Activated CD4-positive, alpha-beta memory T cell treated with anti-CD3 and anti-CD28 coated beads, Interleukin-2, amount 10 ng/mL, durations not matched to agents 7 days and 5 days (primary cell): Measurements from ENCODE around the gene RNASE2. TPM values are rescaled to one million over a fixed set of nuclear protein-coding genes. Genes with fewer than 3 reads are reported as not detected.
A peak's percentile ranks its signal among the peaks of the same experiment; 100 is the strongest.
"Not testable (repeated sequence)": the region's sequence is repeated elsewhere in the genome, so short reads cannot be mapped to it uniquely, and the experiment has no call there.

Source experiments
- CTCF ChIA-PET: fragments of 350-600 bp; sonication (Branson Sonifier 250); formaldehyde crosslinking; loops from one replicate; lab custom pipeline; 2021; ENCODE audit warnings: antibody characterized with exemption, inconsistent platforms; lab: Charles Lee
- POLR2A ChIA-PET: fragments of 350-600 bp; sonication (Branson Sonifier 250); formaldehyde crosslinking; loops from one replicate; lab custom pipeline; 2021; ENCODE audit warnings: antibody characterized with exemption; lab: Charles Lee
- DNase-seq: peaks from one replicate; pipeline ENCODE4 v3.0.0-alpha.2; 2020
- H3K27ac Mint-ChIP-seq: one replicate; pipeline ENCODE4 v1.8.0; 2021; ENCODE audit warnings: mild to moderate bottlenecking, mixed read lengths
- H3K27me3 Mint-ChIP-seq: one replicate; pipeline ENCODE4 v1.8.0; 2021; ENCODE audit warnings: mixed read lengths
- H3K36me3 Mint-ChIP-seq: one replicate; pipeline ENCODE4 v1.8.0; 2021; ENCODE audit warnings: low read depth, mixed read lengths
- H3K4me1 Mint-ChIP-seq: one replicate; pipeline ENCODE4 v1.8.0; 2021; ENCODE audit warnings: mixed read lengths
- H3K4me3 Mint-ChIP-seq: one replicate; pipeline ENCODE4 v1.8.0; 2021; ENCODE audit warnings: mild to moderate bottlenecking, mixed read lengths
- H3K9me3 Mint-ChIP-seq: one replicate; pipeline ENCODE4 v1.8.0; 2021; ENCODE audit warnings: mixed read lengths
- total RNA-seq, 2 experiments: library from RNA; stranded (reverse); gene quantifications; one replicate each; pipeline ENCODE4 v1.2.3, GENCODE V29; 2021

The RNASE2 gene
- total RNA-seq, 2 experiments from 2014 or later = not detected

- Mint-ChIP-seq H3K27me3 (peaks cover 24% of the 10 kb centered on the region), H3K4me1 (peaks cover 43% of the 10 kb centered on the region)
- DNase-seq, H3K4me3 Mint-ChIP-seq, H3K36me3 Mint-ChIP-seq, H3K9me3 Mint-ChIP-seq, H3K27ac Mint-ChIP-seq, POLR2A ChIA-PET: not testable (repeated sequence)
- CTCF ChIA-PET = interaction anchor here (4.9 kb wide), 1 partner anchor 14 kb away, joined by 79 read pairs; no protein-coding TSS in a partner anchor
Observed at GRCh38 chr14:20958946-20959345, 3.7 kb downstream of the RNASE2 start.

- Mint-ChIP-seq H3K36me3 (no peaks in the 10 kb centered on the region), H3K27ac (no peak overlapping the region), H3K27me3 (peaks cover 47% of the 10 kb centered on the region), H3K4me3 (no peak overlapping the region), H3K4me1 (peaks cover 9% of the 10 kb centered on the region), H3K9me3 (no peaks in the 10 kb centered on the region)
- ChIA-PET POLR2A (no interaction called here), CTCF (interaction anchor here (3.5 kb wide), 1 partner anchor 12 kb away, joined by 42 read pairs; no protein-coding TSS in a partner anchor)
- DNase-seq = no peak
Observed at GRCh38 chr14:20969336-20969735, 14.0 kb downstream of the RNASE2 start.

GRCh38 chr14:20970647-20970982, 15.3 kb downstream of the RNASE2 start:
- no peaks in the 10 kb centered on the region for H3K9me3 Mint-ChIP-seq
- H3K36me3 Mint-ChIP-seq = no peaks in the 10 kb centered on the region
- H3K4me1 Mint-ChIP-seq = peaks cover 9% of the 10 kb centered on the region
- CTCF ChIA-PET = interaction anchor here (0.6 to 5.5 kb wide), 41 partner anchors 10 to 1918 kb away, joined by 3 to 79 read pairs (median 4); partner anchors contain the start of genes SLC39A2 and TMEM253
- DNase-seq = no peak
- peak overlapping the region; percentile 81 for H3K4me3 Mint-ChIP-seq
- POLR2A ChIA-PET = interaction anchor here (0.9 to 2.0 kb wide), 3 partner anchors 20 to 190 kb away, joined by 3 to 7 read pairs (median 3); partner anchors contain the start of gene RNASE6
- H3K27ac Mint-ChIP-seq = no peak overlapping the region
- peaks cover 41% of the 10 kb centered on the region for H3K27me3 Mint-ChIP-seq

GRCh38 chr14:20970983-20971704, 15.9 kb downstream of the RNASE2 start:
- Mint-ChIP-seq H3K4me3 (peak overlapping the region; percentile 81), H3K36me3 (no peaks in the 10 kb centered on the region), H3K27ac (no peak overlapping the region), H3K27me3 (peaks cover 41% of the 10 kb centered on the region), H3K4me1 (peaks cover 9% of the 10 kb centered on the region), H3K9me3 (no peaks in the 10 kb centered on the region)
- POLR2A ChIA-PET = interaction anchor here (0.9 to 2.0 kb wide), 4 partner anchors 8 to 190 kb away, joined by 3 to 7 read pairs (median 3); partner anchors contain the start of gene RNASE6
- CTCF ChIA-PET = interaction anchor here (0.6 to 5.5 kb wide), 48 partner anchors 10 to 1918 kb away, joined by 3 to 79 read pairs (median 4); partner anchors contain the start of genes RNASE3, RNASE6, SLC39A2 and TMEM253
- peak; percentile 82 for DNase-seq

- Mint-ChIP-seq H3K27me3 (peaks cover 41% of the 10 kb centered on the region), H3K36me3 (no peaks in the 10 kb centered on the region), H3K4me1 (peaks cover 9% of the 10 kb centered on the region), H3K27ac (no peak overlapping the region), H3K4me3 (peak overlapping the region; percentile 81), H3K9me3 (no peaks in the 10 kb centered on the region)
- DNase-seq = no peak
- ChIA-PET POLR2A (interaction anchor here (1.1 to 2.0 kb wide), 3 partner anchors 9 to 191 kb away, joined by 3 to 7 read pairs (median 3); partner anchors contain the start of gene RNASE6), CTCF (interaction anchor here (0.7 to 5.5 kb wide), 35 partner anchors 10 to 326 kb away, joined by 3 to 79 read pairs (median 4); partner anchors contain the start of genes RNASE3, RNASE6, SLC39A2 and TMEM253)
Observed at GRCh38 chr14:20971705-20972021, 16.4 kb downstream of the RNASE2 start.

- CTCF ChIA-PET = interaction anchor here (1.2 to 5.5 kb wide), 3 partner anchors 9 to 118 kb away, joined by 3 to 79 read pairs (median 9); no protein-coding TSS in a partner anchor
- no peak for DNase-seq
- POLR2A ChIA-PET = no interaction called here
- no peaks in the 10 kb centered on the region for H3K36me3 Mint-ChIP-seq
- H3K4me3 Mint-ChIP-seq = no peak overlapping the region
- peaks cover 9% of the 10 kb centered on the region for H3K4me1 Mint-ChIP-seq
- H3K9me3 Mint-ChIP-seq = no peaks in the 10 kb centered on the region
- H3K27ac Mint-ChIP-seq = no peak overlapping the region
- peaks cover 26% of the 10 kb centered on the region for H3K27me3 Mint-ChIP-seq
Observed at GRCh38 chr14:20973501-20973900, 18.2 kb downstream of the RNASE2 start.

- POLR2A ChIA-PET = no interaction called here
Observed at GRCh38 chr14:20976291-20976690, 21.0 kb downstream of the RNASE2 start.

GRCh38 chr14:20978687-20979086, 23.4 kb downstream of the RNASE2 start:
- Mint-ChIP-seq H3K4me1 (no peaks in the 10 kb centered on the region), H3K4me3 (no peak overlapping the region), H3K36me3 (no peaks in the 10 kb centered on the region), H3K27me3 (peaks cover 15% of the 10 kb centered on the region), H3K9me3 (no peaks in the 10 kb centered on the region), H3K27ac (no peak overlapping the region)
- CTCF ChIA-PET = interaction anchor here (1.0 to 6.1 kb wide), 2 partner anchors 8 to 18 kb away, joined by 3 to 42 read pairs; no protein-coding TSS in a partner anchor
- DNase-seq = no peak
- POLR2A ChIA-PET = no interaction called here

More at GRCh38 chr14:20976291-20976690, 21.0 kb downstream of the RNASE2 start:
- peaks cover 4% of the 10 kb centered on the region for H3K4me1 Mint-ChIP-seq
- H3K36me3 Mint-ChIP-seq = no peaks in the 10 kb centered on the region
- H3K27ac Mint-ChIP-seq = no peak overlapping the region
- no peak for DNase-seq
- CTCF ChIA-PET = no interaction called here
- no peak overlapping the region for H3K4me3 Mint-ChIP-seq
- no peaks in the 10 kb centered on the region for H3K9me3 Mint-ChIP-seq
- H3K27me3 Mint-ChIP-seq = peaks cover 25% of the 10 kb centered on the region

GRCh38 chr14:20980906-20981305, 25.6 kb downstream of the RNASE2 start:
- Mint-ChIP-seq H3K4me1 (peaks cover 4% of the 10 kb centered on the region), H3K36me3 (no peaks in the 10 kb centered on the region), H3K27me3 (peaks cover 13% of the 10 kb centered on the region), H3K9me3 (no peaks in the 10 kb centered on the region), H3K4me3 (no peak overlapping the region), H3K27ac (no peak overlapping the region)
- ChIA-PET CTCF (interaction anchor here (0.9 to 6.1 kb wide), 2 partner anchors 10 to 124 kb away, joined by 3 to 42 read pairs; no protein-coding TSS in a partner anchor), POLR2A (interaction anchor here (0.6 kb wide), 1 partner anchor 266 kb away, joined by 4 read pairs; no protein-coding TSS in a partner anchor)
- no peak for DNase-seq

- H3K36me3 Mint-ChIP-seq = no peaks in the 10 kb centered on the region
- no peak overlapping the region for H3K27ac Mint-ChIP-seq
- peaks cover 9% of the 10 kb centered on the region for H3K4me1 Mint-ChIP-seq
- DNase-seq = no peak
- H3K4me3 Mint-ChIP-seq = no peak overlapping the region
- H3K9me3 Mint-ChIP-seq = no peaks in the 10 kb centered on the region
- ChIA-PET POLR2A (interaction anchor here (1.0 kb wide), 1 partner anchor 165 kb away, joined by 3 read pairs; no protein-coding TSS in a partner anchor), CTCF (interaction anchor here (1.0 to 6.1 kb wide), 4 partner anchors 9 to 23 kb away, joined by 3 to 42 read pairs (median 6); no protein-coding TSS in a partner anchor)
- peaks cover 13% of the 10 kb centered on the region for H3K27me3 Mint-ChIP-seq
Observed at GRCh38 chr14:20982646-20983369, 27.5 kb downstream of the RNASE2 start.

- H3K4me3 Mint-ChIP-seq = not testable (repeated sequence)
Observed at GRCh38 chr14:20985650-20986049, 30.4 kb downstream of the RNASE2 start.

GRCh38 chr14:20986811-20987210, 31.5 kb downstream of the RNASE2 start:
- ChIA-PET POLR2A (no interaction called here), CTCF (interaction anchor here (3.4 kb wide), 1 partner anchor 16 kb away, joined by 14 read pairs; no protein-coding TSS in a partner anchor)
- Mint-ChIP-seq H3K27ac (no peak overlapping the region), H3K4me1 (peaks cover 39% of the 10 kb centered on the region), H3K27me3 (peaks cover 4% of the 10 kb centered on the region), H3K9me3 (no peaks in the 10 kb centered on the region), H3K4me3 (no peak overlapping the region), H3K36me3 (peaks cover 11% of the 10 kb centered on the region)
- DNase-seq = no peak

More at GRCh38 chr14:20985650-20986049, 30.4 kb downstream of the RNASE2 start:
- CTCF ChIA-PET = interaction anchor here (1.0 kb wide), 1 partner anchor 14 kb away, joined by 4 read pairs; no protein-coding TSS in a partner anchor
- H3K4me1 Mint-ChIP-seq = peaks cover 31% of the 10 kb centered on the region
- DNase-seq, H3K36me3 Mint-ChIP-seq, H3K27ac Mint-ChIP-seq, H3K9me3 Mint-ChIP-seq, H3K27me3 Mint-ChIP-seq: not testable (repeated sequence)
- POLR2A ChIA-PET = interaction anchor here (0.6 kb wide), 1 partner anchor 47 kb away, joined by 3 read pairs; no protein-coding TSS in a partner anchor
